ENCODE data around the gene MATR3. TPM values are rescaled to one million over a fixed set of nuclear protein-coding genes. Genes with fewer than 3 reads are reported as not detected.
A peak's percentile ranks its signal among the peaks of the same experiment; 100 is the strongest.
"Not testable (repeated sequence)": the region's sequence is repeated elsewhere in the genome, so short reads cannot be mapped to it uniquely, and the experiment has no call there.

Gene MATR3
- total RNA-seq, 1 donor from 2014 or later, result 197 TPM

DNA sequence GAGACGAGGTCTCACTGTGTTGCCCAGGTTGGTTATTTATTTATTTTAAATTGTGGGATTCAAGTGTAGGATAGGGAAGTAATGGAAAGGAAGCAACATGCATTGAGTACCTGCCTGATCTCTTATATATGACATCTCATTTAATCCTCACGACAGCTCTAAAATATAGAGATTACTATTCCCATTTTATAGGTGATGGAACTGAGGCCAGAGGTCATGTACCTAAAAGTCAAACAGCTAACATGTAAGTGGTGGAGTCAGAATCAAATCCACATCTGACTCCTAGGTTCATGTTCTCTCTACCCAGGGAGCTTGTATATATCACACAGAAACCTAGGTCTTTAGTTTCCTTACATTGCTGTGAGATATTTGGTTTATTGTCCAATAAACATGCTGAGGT is 26.1 kb upstream of the MATR3 start:
- H3K4me3 ChIP-seq, result no peak overlapping the region
- H3K4me1 ChIP-seq, result peaks cover 14% of the 10 kb centered on the region
- no peak overlapping the region for H3K27ac ChIP-seq
- TF ChIP-seq, protein P1, sequence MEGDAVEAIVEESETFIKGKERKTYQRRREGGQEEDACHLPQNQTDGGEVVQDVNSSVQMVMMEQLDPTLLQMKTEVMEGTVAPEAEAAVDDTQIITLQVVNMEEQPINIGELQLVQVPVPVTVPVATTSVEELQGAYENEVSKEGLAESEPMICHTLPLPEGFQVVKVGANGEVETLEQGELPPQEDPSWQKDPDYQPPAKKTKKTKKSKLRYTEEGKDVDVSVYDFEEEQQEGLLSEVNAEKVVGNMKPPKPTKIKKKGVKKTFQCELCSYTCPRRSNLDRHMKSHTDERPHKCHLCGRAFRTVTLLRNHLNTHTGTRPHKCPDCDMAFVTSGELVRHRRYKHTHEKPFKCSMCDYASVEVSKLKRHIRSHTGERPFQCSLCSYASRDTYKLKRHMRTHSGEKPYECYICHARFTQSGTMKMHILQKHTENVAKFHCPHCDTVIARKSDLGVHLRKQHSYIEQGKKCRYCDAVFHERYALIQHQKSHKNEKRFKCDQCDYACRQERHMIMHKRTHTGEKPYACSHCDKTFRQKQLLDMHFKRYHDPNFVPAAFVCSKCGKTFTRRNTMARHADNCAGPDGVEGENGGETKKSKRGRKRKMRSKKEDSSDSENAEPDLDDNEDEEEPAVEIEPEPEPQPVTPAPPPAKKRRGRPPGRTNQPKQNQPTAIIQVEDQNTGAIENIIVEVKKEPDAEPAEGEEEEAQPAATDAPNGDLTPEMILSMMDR (IDR thresholded peaks at IDR 0.05), result no peak
- H3K27me3 ChIP-seq, result no peaks in the 10 kb centered on the region
- no peaks in the 10 kb centered on the region for H3K36me3 ChIP-seq
- intact Hi-C loops (cut with DNase I), result no loop called here
- H3K9me3 ChIP-seq, result no peaks in the 10 kb centered on the region
- DNase-seq (no peak), ATAC-seq (no peak)

DNA sequence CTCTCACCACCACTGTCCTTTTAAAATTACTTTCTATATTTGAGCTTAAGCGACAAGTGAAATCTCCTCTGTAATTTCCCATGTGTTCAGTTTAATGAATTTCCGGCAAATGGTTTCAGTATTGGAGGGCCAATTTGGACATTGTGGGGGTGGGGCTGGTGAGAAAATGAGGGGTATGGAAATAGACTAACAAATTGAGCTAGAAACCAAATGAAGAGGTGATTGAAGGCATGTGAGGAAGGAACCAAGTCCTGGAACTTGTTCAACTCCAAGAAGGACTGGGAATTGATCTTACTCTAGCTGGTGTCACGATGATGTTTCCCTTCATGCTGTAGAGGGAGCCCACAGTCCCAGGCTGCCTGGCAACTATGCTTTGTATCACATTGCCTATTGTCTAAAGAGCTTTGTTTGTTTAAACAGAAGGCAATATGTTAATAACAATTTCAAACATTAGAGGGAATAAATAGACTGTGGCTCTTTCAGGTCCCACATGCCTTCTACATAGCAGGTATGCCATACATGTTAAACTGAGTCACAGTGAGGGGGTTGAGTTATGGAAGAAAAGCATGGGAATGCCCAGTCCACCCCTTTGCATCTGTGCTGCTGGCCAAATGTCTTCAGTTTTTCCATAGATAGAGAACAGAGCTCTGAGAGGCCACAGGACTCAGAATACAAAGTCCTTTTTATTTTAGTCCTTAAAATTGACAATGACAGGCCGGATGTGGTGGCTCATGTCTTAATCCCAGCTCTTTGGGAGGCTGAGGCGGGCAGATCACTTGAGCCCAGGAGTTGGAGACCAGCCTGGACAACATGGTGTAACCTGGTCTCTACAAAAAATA is 25.0 kb upstream of the MATR3 start:
- Histone ChIP-seq H3K27me3 (no peaks in the 10 kb centered on the region), H3K27ac (peak overlapping the region; percentile 19), H3K9me3 (no peaks in the 10 kb centered on the region), H3K36me3 (no peaks in the 10 kb centered on the region), H3K4me3 (no peak overlapping the region), H3K4me1 (peaks cover 23% of the 10 kb centered on the region)
- intact Hi-C loops (cut with DNase I), result no loop called here
- TF ChIP-seq, protein P1 (IDR thresholded peaks at IDR 0.05), result peak; percentile 15
- DNase-seq, result no peak
- no peak for ATAC-seq

DNA sequence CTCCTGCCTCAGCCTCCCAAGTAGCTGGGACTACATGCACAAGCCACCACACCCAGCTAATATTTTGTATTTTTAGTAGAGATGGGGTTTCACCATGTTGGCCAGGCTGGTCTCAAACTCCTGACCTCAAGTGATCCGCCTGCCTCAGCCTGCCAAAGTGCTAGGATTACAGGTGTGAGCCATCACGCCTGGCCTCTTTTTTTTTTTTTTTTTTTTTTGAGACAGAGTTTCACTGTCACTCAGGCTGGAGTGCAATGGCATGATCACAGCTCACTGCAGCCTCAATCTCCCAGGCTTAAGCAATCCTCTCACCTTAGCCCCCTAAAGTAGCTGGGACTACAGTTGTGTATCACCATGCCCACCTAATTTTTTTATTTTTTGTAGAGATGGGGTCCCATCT is 22.8 kb upstream of the MATR3 start:
- H3K4me3 ChIP-seq; H3K36me3 ChIP-seq; intact Hi-C loops (cut with DNase I); H3K27ac ChIP-seq; H3K27me3 ChIP-seq; H3K9me3 ChIP-seq; DNase-seq; ATAC-seq: not testable (repeated sequence)
- H3K4me1 ChIP-seq, result peaks cover 23% of the 10 kb centered on the region

DNA sequence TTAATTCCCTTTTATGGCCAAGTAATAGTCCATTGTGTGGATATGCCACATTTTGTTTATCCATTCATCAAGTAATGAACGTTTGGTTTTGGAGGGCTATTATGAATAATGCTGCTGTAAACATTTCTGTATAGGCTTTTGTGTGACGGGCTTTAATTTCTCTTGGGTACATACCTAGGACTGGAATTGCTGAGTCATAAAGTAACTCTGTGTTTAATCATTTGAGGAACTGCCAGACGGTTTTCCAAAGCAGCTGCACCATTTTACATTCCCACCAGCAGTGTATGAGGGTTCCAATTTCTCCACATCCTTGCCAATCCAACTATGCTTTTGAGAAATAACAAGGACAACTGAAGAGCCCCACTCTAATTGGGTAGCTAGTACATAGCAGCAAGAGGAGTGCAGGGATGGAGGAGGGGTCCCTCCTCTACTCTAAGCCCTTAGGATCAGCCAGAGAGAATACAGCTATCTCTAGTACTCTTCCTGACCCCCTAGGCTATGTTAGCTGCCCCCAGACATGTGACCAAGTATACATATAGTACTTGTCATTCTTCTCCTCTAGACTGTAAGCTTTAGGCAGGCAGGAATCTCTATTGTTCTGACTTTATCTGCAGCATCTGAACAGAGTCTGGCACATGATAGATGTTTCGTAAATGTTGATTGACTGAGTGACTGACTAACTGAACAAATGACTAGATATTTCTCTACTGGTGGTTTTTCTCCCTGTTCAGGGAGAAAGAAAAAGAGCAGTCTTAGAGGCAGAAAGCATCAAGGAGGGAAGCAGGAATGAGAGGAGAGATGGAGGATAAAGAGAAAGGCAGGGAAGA is 22.1 kb upstream of the MATR3 start:
- Histone ChIP-seq H3K4me3 (no peak overlapping the region), H3K4me1 (peaks cover 23% of the 10 kb centered on the region), H3K27ac (no peak overlapping the region), H3K9me3 (no peaks in the 10 kb centered on the region), H3K27me3 (no peaks in the 10 kb centered on the region), H3K36me3 (no peaks in the 10 kb centered on the region)
- no peak for DNase-seq
- ATAC-seq, result no peak
- TF ChIP-seq, protein P1 (IDR thresholded peaks at IDR 0.05), result no peak
- intact Hi-C loops (cut with DNase I), result no loop called here

DNA sequence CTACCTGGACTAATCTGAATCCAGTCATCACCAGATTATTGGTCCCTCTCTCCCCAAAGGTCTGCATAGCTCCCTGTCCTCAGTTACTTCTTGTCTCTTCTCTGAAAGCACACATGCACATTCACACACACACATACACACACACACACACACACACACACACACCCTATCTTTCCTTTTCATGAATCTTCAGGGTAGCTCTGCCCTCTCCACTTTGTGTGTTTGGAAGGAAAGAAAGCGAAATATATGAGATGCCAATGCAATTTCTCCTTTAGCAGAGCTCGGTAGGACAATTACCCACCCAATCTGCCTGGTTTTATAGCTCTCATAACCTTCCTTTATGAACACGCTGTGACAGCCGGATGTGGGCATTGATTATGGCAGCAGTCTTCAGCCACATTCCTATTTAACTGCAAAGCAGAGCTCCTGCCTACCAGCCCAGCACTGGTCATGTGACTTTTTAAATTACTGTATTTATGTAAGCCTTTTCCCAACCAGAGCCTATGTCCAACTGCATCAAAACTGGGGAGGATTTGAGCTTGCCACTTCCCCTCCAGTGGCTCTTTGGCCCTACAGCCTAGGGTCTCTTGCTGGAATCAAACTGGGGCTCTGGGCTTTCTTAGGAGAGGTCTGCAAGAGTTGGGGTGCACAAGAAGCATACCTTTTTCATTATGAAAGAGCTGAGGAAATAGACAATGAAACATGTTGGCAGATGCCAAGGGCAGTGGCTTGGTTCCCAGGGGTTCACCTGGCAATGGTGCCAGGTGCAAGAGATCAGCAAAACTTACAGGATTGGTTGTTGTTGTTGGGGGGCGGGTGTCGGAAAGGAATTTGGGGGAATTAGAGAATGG is 20.8 kb upstream of the MATR3 start:
- H3K4me1 ChIP-seq, result peaks cover 27% of the 10 kb centered on the region
- intact Hi-C loops (cut with DNase I), result no loop called here
- no peaks in the 10 kb centered on the region for H3K9me3 ChIP-seq
- ATAC-seq (no peak), DNase-seq (no peak)
- no peaks in the 10 kb centered on the region for H3K36me3 ChIP-seq
- peak overlapping the region; percentile 64 for H3K4me3 ChIP-seq
- no peak overlapping the region for H3K27ac ChIP-seq
- no peaks in the 10 kb centered on the region for H3K27me3 ChIP-seq
- TF ChIP-seq, protein P1 (IDR thresholded peaks at IDR 0.05), result no peak

Data from upper lobe of right lung (tissue), 1 donor.